Brain microvascular endothelial cell (primary cell): ENCODE results near the gene PDZD11.
"Not testable (repeated sequence)": the region's sequence is repeated elsewhere in the genome, so short reads cannot be mapped to it uniquely, and the experiment has no call there.

Source experiments
- DNase-seq: peaks from one replicate; pipeline ENCODE4 v3.0.0-alpha.2; 2020
- H3K27ac ChIP-seq: fragments of 250-450 bp; sonication (Bioruptor Pico); 2 replicates; pipeline ENCODE4 v1.5.1; 2020; ENCODE audit warnings: mild to moderate bottlenecking, moderate library complexity
- H3K27me3 ChIP-seq: fragments of 250-450 bp; sonication (Bioruptor Pico); replicated peaks from 2 replicates; pipeline ENCODE4 v1.5.1; 2020; ENCODE audit warnings: mild to moderate bottlenecking
- H3K36me3 ChIP-seq: fragments of 250-450 bp; sonication (Bioruptor Pico); replicated peaks from 2 replicates; pipeline ENCODE4 v1.5.1; 2020; ENCODE audit warnings: mild to moderate bottlenecking
- H3K4me3 ChIP-seq: 2 replicates; pipeline ENCODE4 v1.5.1; 2011; ENCODE audit warnings: low read depth, mild to moderate bottlenecking, control low read depth, low read length, moderate library complexity
- CTCF ChIP-seq: IDR thresholded peaks from 2 replicates; pipeline ENCODE4 v1.5.1; 2011; ENCODE audit warnings: low read depth, mild to moderate bottlenecking, moderate library complexity, low read length, control low read depth, inconsistent platforms; ENCODE audit errors: missing control alignments
- in situ Hi-C: cut with HindIII; loops from 2 replicates; pipeline ENCODE4 v1.10.0; 2017; ENCODE audit warnings: low sequenced_read_pairs, low pct_ligation_motif_present

Gene PDZD11

GRCh38 chrX:70244881-70245280 is 44.8 kb downstream of the PDZD11 start:
- no peak overlapping the region for H3K27ac ChIP-seq
- no peak for TF ChIP-seq CTCF
- no peak overlapping the region for H3K4me3 ChIP-seq
- no peaks in the 10 kb centered on the region for H3K36me3 ChIP-seq
- DNase-seq, result no peak
- H3K27me3 ChIP-seq, result no peaks in the 10 kb centered on the region
- in situ Hi-C loops, result no loop called here

GRCh38 chrX:70243601-70244000 is 46.1 kb downstream of the PDZD11 start:
- H3K27ac ChIP-seq, H3K27me3 ChIP-seq, H3K36me3 ChIP-seq, DNase-seq, H3K4me3 ChIP-seq, in situ Hi-C loops: not testable (repeated sequence)

DNA sequence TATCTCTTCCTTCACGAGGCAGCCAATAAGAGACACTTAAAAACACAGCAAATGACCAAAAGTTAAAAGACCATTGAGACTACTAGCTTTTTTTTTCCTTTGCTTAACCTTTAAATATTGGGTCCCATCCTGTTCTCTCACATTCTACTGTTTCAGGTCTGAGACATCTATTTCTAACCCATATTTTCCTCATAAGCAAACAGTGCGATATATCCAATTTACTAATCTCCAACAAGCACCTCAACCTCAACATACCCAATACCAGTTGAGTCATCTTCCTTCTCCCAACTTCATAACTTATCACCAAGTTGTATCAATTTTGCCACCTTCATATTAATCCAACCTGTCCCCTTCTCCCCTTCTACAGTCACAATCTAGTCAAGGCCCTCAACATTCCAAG is 48.2 kb downstream of the PDZD11 start:
- in situ Hi-C loops, result no loop called here
- no peak for DNase-seq
- H3K27me3 ChIP-seq, result no peaks in the 10 kb centered on the region
- H3K36me3 ChIP-seq, result no peaks in the 10 kb centered on the region
- no peak overlapping the region for H3K4me3 ChIP-seq
- no peak overlapping the region for H3K27ac ChIP-seq
- TF ChIP-seq CTCF, result no peak

GRCh38 chrX:70240751-70241150 is 49.0 kb downstream of the PDZD11 start:
- no peaks in the 10 kb centered on the region for H3K36me3 ChIP-seq
- DNase-seq, result no peak
- no peaks in the 10 kb centered on the region for H3K27me3 ChIP-seq
- no peak overlapping the region for H3K27ac ChIP-seq
- in situ Hi-C loops, result no loop called here
- H3K4me3 ChIP-seq, result no peak overlapping the region
- no peak for TF ChIP-seq CTCF
